ENCODE results near the gene PTGES2.

PTGES2 gene

DNA sequence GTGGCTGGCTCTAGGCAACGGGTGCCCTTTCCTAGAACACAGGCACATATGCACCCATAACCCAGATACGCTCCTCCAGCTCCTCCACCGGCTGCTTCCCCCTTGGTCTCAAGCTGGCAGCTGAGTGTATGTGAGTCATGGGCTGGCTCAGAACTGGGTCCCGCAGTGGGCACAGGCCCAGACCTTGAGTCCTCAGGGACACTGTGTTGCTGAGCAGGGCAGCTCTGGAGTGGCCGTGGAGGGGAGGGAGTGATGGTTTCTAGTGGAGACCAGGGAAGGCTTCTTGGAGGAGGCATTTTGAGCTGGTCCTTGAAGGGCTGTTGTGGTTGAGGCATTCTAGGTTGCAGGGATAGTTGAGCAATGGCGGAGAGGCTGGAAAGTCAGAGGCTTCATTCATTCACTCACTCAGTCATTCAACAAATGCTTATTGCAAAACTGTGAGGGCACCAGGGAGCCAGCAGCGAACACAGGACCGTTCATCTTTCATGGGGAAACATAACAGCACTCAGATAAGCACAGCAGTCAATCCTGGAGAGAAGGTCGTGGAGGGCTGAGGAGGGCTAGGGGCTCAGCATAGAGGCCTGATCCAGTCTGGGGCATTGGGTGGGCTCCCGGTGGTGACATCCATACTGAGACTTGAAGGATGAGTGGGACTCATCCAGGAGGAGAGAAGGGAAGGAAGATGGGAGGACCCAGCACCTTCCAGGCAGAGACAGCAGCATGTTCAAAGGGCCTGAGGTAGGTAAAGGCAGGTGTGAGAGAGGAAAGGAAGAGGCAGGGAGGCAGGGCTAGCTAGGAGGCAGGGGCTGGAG lies 34.9 kb upstream of the PTGES2 start:
- peaks cover 40% of the 10 kb centered on the region for H3K36me3 ChIP-seq (ENCODE audit: control insufficient read depth, low read length)
- H3K9me3 ChIP-seq (ENCODE audit: control insufficient read depth, insufficient read depth, low read length): no peaks in the 10 kb centered on the region
- H3K27me3 ChIP-seq (ENCODE audit: control insufficient read depth, low read length): no peaks in the 10 kb centered on the region
- peaks cover 3% of the 10 kb centered on the region; the same call in 1 of the 2 replicates for H3F3A ChIP-seq (ENCODE audit: control insufficient read depth, insufficient read depth)
- H3K9me2 ChIP-seq (replicated peaks; ENCODE audit: control insufficient read depth, low read length): no peaks in the 10 kb centered on the region
- H3K4me3 ChIP-seq (ENCODE audit: low read length): no peak overlapping the region
- H3K27ac ChIP-seq (ENCODE audit: low read depth, low read length): no peak overlapping the region
- H3K4me1 ChIP-seq (ENCODE audit: control insufficient read depth, low read length): peaks cover 14% of the 10 kb centered on the region
- TF ChIP-seq, protein P1, sequence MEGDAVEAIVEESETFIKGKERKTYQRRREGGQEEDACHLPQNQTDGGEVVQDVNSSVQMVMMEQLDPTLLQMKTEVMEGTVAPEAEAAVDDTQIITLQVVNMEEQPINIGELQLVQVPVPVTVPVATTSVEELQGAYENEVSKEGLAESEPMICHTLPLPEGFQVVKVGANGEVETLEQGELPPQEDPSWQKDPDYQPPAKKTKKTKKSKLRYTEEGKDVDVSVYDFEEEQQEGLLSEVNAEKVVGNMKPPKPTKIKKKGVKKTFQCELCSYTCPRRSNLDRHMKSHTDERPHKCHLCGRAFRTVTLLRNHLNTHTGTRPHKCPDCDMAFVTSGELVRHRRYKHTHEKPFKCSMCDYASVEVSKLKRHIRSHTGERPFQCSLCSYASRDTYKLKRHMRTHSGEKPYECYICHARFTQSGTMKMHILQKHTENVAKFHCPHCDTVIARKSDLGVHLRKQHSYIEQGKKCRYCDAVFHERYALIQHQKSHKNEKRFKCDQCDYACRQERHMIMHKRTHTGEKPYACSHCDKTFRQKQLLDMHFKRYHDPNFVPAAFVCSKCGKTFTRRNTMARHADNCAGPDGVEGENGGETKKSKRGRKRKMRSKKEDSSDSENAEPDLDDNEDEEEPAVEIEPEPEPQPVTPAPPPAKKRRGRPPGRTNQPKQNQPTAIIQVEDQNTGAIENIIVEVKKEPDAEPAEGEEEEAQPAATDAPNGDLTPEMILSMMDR (IDR thresholded peaks at IDR 0.05; ENCODE audit: low read depth, low read length, poor library complexity, severe bottlenecking): no peak
- no peak for TF ChIP-seq EZH2phosphoT487 (IDR thresholded peaks at IDR 0.05; ENCODE audit: borderline replicate concordance, low read length)
- no peak overlapping the region for H3K4me2 ChIP-seq (ENCODE audit: low read length)
- H4K20me1 ChIP-seq (ENCODE audit: control insufficient read depth, insufficient read depth, low read depth, low read length): no peaks in the 10 kb centered on the region
- H3K79me2 ChIP-seq (ENCODE audit: control insufficient read depth, low read length): peaks cover 11% of the 10 kb centered on the region

DNA sequence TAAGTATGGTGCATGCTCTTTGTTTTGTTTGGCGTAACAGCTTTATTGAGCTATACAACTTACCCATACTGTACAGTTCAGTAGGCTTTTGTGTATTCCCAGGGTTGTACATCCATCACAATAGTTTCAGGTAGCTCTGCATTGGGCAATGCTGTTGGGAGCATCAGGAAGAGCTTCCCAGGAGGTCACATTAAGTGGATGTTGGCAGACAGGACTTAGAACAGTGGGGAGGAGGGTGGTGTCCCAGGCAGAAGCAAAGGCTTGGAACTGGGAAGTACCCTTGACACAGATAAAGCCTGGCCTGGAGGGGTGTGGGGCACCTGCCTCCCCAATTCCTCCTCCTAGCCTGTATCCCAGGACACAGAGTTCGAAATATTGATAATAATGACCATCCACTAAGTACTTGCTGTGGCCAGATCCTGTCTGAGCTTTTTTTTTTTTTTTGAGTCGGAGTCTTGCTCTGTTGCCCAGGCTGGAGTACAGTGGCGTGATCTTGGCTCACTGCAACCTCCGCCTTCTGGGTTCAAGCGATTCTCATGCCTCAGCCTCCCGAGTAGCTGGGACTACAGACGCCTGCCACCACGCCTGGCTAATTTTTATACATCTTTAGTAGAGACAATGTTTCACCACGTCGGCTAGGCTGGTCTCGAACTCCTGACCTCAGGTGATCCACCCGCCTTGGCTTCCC lies 33.8 kb upstream of the PTGES2 start:
- Histone ChIP-seq H3K79me2 (ENCODE audit: control insufficient read depth, low read length) (peaks cover 11% of the 10 kb centered on the region), H3K4me3 (ENCODE audit: low read length) (peak overlapping the region; percentile 89), H4K20me1 (ENCODE audit: control insufficient read depth, insufficient read depth, low read depth, low read length) (no peaks in the 10 kb centered on the region), H3F3A (ENCODE audit: control insufficient read depth, insufficient read depth) (peaks cover 3% of the 10 kb centered on the region; the same call in 1 of the 2 replicates), H3K36me3 (ENCODE audit: control insufficient read depth, low read length) (peaks cover 29% of the 10 kb centered on the region), H3K27ac (ENCODE audit: low read depth, low read length) (no peak overlapping the region), H3K4me2 (ENCODE audit: low read length) (peak overlapping the region; percentile 81), H3K9me2 (replicated peaks; ENCODE audit: control insufficient read depth, low read length) (no peaks in the 10 kb centered on the region), H3K9me3 (ENCODE audit: control insufficient read depth, insufficient read depth, low read length) (no peaks in the 10 kb centered on the region), H3K27me3 (ENCODE audit: control insufficient read depth, low read length) (no peaks in the 10 kb centered on the region), H3K4me1 (ENCODE audit: control insufficient read depth, low read length) (peaks cover 14% of the 10 kb centered on the region)
- no peak for TF ChIP-seq EZH2phosphoT487 (IDR thresholded peaks at IDR 0.05; ENCODE audit: borderline replicate concordance, low read length)
- TF ChIP-seq, protein P1 (IDR thresholded peaks at IDR 0.05; ENCODE audit: low read depth, low read length, poor library complexity, severe bottlenecking): no peak

DNA sequence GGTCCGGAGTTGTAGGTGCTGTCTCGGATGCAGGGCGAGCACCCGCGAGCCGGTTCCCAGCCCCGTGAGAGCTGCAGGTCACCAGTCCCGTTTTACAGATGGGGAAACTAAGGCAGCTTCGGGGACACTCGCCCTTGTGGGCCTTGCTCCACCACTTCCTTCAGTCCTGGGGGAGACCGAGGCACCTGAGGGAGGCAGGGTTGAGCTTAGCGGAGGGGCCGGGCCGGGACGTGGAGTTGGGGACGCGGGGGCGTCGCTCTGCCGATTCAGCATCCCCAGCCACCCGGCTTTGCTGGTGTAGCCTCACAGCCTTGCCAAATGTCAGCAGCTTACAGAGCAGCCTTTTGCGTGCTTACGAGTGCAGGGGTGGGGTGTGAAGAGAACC lies 33.1 kb upstream of the PTGES2 start:
- peak overlapping the region; percentile 4; the same call in 1 of the 2 replicates for H3K27ac ChIP-seq (ENCODE audit: low read depth, low read length)
- H3K9me3 ChIP-seq (ENCODE audit: control insufficient read depth, insufficient read depth, low read length): no peaks in the 10 kb centered on the region
- H3K36me3 ChIP-seq (ENCODE audit: control insufficient read depth, low read length): peaks cover 28% of the 10 kb centered on the region

More for the DNA sequence above, 33.1 kb upstream of the PTGES2 start:
- Histone ChIP-seq H3K4me2 (ENCODE audit: low read length) (peak overlapping the region; percentile 81), H3K27me3 (ENCODE audit: control insufficient read depth, low read length) (no peaks in the 10 kb centered on the region), H3K9me2 (replicated peaks; ENCODE audit: control insufficient read depth, low read length) (no peaks in the 10 kb centered on the region), H3K79me2 (ENCODE audit: control insufficient read depth, low read length) (peaks cover 11% of the 10 kb centered on the region), H3F3A (ENCODE audit: control insufficient read depth, insufficient read depth) (peaks cover 3% of the 10 kb centered on the region; the same call in 1 of the 2 replicates), H3K4me1 (ENCODE audit: control insufficient read depth, low read length) (peaks cover 14% of the 10 kb centered on the region), H3K4me3 (ENCODE audit: low read length) (peak overlapping the region; percentile 89), H4K20me1 (ENCODE audit: control insufficient read depth, insufficient read depth, low read depth, low read length) (no peaks in the 10 kb centered on the region)
- TF ChIP-seq, protein P1 (IDR thresholded peaks at IDR 0.05; ENCODE audit: low read depth, low read length, poor library complexity, severe bottlenecking): no peak
- TF ChIP-seq EZH2phosphoT487 (IDR thresholded peaks at IDR 0.05; ENCODE audit: borderline replicate concordance, low read length): no peak
